Esophagus muscularis mucosa (tissue), 4 donors: ENCODE results near the gene URI1.

ENCODE experiments used
- CTCF ChIP-seq, 3 experiments: fragments of 200-600 bp in 2 of 3; fragments of 450-650 bp in 1 of 3; sonication (generic) in 2 of 3; IDR thresholded peaks; one replicate each; pipeline ENCODE4 v1.5.1; 2017 to 2019; ENCODE audit warnings: antibody characterized with exemption in 3 of 3, mild to moderate bottlenecking in 2 of 3, moderate library complexity in 1 of 3
- EP300 ChIP-seq: sonication (generic); formaldehyde crosslinking; IDR thresholded peaks from one replicate; pipeline ENCODE4 v1.6.1; 2017; ENCODE audit warnings: antibody characterized with exemption
- POLR2A ChIP-seq: fragments of 450-650 bp; IDR thresholded peaks from one replicate; pipeline ENCODE4 v1.6.1; 2017; ENCODE audit warnings: antibody characterized with exemption, moderate library complexity, mild to moderate bottlenecking, low read depth
- POLR2AphosphoS5 ChIP-seq, 2 donors: sonication (generic); formaldehyde crosslinking; IDR thresholded peaks; one replicate each; pipeline ENCODE4 v1.6.1; 2017; ENCODE audit warnings: antibody characterized with exemption in 2 of 2

DNA sequence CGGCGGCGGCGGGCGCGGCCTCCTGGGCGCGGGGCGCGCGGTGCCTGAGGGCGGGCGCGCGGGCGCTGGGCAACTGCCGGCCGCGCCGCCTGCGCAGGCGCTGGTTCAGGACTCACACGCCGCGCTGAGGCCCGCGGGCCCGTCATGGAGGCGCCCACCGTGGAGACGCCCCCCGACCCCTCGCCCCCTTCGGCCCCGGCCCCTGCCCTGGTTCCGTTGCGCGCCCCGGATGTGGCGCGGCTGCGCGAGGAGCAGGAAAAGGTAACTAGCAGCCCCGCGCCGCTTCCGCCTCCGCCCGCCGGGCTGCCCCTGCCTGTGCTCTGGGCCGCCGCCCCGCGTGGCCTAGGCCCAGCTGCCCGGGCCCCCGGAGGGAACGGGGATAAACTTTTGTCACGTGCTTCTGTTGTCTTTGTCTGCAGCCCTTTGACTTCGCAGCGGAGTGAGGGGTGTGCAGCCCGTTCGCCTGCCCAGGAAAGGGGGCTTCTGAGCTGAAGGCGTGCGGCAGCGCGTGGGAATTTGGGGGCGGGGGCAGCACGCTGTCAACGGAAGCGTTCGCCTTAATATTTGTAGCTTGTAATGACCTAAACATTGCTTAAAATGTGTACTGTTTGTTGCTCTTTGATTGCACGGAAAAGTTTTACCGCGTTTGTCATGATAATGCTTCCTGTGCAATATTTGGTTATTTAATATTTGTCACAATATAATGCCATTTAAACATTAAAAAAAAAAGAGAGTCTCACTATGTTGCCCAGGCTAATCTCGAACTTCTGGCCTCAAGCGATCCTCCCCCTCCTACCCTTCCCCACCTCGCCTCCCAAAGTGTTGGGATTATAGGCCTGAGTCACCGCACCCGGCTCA, 594 bp downstream of the URI1 start:
- TF ChIP-seq POLR2A (no peak), CTCF (IDR thresholded peaks at IDR 0.05) (peak in 1 of 3 experiments; percentile 12), POLR2AphosphoS5 (IDR thresholded peaks at IDR 0.05) (peak in 1 of 2 donors; percentile 8), EP300 (no peak)
